HG02610 (cell line): ENCODE data around the gene GYG2.
"Not testable (repeated sequence)": the region's sequence is repeated elsewhere in the genome, so short reads cannot be mapped to it uniquely, and the experiment has no call there.

Source experiments
- ATAC-seq: cut with Tn5 transposase; IDR thresholded peaks from one replicate; pipeline ENCODE4 v1.9.1; 2021; ENCODE audit warnings: mild to moderate bottlenecking, moderate library complexity; ENCODE audit not compliant: unreplicated experiment

Gene GYG2

DNA sequence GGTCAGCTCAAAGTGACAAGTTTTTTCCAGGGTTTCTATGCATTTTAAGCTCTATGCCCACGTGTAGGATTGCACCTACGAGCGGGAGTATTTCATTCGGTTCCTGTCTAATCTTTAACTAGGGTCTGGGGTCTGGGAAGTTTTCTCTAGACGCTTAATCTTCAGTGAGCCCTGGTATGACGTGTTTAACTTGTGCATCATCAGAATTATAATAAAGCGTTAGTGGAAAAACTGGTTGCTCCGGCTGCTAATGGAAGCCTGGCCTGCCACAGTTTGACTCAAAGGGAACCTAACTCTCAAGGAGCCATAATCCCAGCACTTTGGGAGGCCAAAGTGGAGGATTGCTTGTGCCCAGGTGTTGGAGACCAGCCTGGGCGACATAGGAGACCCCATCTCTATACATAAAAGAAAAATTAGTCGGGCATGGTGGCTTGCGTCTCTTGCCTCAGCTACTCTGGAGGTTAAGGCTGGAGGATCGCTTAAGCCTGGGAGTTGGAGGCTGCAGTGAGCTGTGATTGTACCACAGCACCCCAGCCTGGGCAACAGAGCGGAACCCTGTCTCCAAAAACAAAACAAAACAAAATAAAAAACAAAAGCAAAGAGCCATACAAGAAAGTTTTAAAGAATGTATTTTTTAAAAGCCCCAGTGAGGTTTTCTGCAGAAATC is 70.2 kb downstream of the GYG2 start:
- no peak for ATAC-seq

DNA sequence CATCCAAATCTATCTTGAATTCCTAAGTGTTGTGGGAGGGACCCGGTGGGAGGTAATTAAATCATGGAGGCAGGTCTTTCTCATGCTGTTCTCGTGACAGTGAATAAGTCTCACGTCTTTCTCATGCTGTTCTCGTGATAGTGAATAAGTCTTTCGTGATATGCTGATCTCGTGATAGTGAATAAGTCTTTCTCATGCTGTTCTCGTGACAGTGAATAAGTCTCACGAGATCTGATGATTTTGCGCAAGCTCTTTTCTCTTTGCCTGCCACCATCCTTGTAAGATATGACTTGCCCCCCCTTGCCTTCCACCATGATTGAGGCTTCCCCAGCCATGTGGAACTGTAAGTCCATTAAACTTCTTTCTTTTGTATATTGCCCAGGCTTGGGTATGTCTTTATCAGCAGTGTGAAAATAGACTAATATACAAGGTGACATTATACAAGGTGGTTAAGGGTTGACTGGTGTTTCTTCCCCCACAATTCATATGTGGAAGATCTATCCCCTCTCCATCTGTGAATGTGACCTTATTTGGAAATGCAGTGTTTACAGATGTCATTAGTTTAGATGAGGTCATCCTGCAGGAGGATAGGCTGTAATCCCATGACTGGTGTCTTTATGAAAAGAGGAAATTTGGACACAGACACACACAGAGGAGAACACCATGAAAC is 72.8 kb downstream of the GYG2 start:
- ATAC-seq: no peak

DNA sequence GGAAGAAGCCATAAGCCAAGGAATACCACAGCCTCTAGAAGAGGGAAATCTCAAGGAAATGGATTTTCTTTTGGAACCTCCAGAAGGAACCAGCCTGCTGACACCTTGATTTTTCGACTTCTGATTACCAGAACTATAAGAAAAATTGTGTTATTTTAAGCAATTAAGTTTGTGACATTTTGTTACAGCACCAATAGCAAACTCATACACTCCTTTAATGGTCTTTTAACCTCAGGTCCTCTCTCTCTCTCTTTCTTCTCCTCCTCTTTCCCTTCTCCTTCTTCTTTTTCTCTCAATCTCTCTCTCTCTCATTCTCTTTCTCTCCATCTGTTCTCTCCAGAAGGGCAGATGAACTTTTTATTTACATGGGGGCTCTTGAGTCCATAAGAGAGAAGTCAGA is 74.1 kb downstream of the GYG2 start:
- no peak for ATAC-seq

DNA sequence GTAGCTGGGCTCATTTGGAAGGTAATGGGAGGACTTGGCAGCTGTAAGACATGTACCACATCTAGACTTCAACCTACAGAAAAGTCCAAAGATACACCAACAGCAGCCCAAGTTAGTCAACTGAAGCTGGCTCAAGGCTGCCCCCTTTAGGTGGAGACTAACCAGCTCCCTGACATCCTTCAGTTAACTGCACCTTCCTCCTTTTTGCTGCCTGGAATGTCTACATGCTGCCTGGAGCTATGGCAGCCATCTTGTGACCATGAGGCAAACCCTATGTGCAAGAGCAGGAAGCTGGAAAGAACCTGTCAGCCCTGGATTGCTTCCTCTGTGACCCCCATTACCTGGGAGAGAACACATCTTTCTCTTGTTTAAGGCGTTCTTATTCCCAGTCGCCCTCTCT is 74.6 kb downstream of the GYG2 start:
- ATAC-seq: no peak

DNA sequence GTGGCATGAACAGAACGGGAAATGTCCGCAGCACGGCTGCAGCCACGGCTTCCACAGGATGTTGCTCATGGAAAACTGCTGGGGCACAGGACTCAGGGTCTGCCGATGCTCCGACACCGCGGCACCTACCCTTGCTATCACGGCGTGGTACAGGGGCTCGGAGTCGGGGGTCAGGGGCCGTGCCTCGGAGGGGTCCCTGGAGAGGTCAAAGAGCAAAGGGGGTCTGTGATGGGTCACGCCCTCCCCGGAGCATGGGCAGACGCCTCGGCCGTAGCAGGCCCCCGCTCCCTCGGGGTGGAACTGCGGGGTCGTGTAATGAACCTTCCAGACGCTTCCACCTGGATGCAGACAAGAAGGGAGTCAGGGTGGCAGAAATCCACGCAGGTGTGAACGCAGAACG is 78.6 kb downstream of the GYG2 start:
- ATAC-seq: no peak

- ATAC-seq: no peak
These were observed 79.5 kb downstream of the GYG2 start for GRCh38 chrX:2908125-2908685.

DNA sequence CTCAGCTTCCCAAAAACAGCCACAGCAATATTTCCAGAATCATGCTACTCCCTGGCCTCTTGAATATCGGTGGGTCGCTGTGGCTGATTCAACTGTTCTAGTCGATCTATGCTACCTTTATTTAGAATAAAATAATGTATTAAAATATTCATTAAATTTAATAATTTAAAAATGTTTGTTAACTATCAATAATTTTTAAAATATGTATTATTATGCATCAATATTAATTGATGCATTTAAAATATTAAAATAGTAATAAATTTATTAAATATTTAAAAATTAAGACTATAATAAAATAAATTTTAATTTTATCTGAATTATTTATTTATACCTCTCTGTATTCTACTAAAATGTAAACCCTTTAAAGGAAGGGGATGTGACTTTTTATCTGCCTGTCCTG is 81.4 kb downstream of the GYG2 start:
- ATAC-seq: no peak

GRCh38 chrX:2913118-2913517 is 84.4 kb downstream of the GYG2 start:
- ATAC-seq: no peak

GRCh38 chrX:2917767-2918166 is 89.0 kb downstream of the GYG2 start:
- no peak for ATAC-seq

- ATAC-seq: no peak
These were observed 92.5 kb downstream of the GYG2 start for GRCh38 chrX:2921193-2921592.

GRCh38 chrX:2921750-2922149 is 93.0 kb downstream of the GYG2 start:
- ATAC-seq: no peak

DNA sequence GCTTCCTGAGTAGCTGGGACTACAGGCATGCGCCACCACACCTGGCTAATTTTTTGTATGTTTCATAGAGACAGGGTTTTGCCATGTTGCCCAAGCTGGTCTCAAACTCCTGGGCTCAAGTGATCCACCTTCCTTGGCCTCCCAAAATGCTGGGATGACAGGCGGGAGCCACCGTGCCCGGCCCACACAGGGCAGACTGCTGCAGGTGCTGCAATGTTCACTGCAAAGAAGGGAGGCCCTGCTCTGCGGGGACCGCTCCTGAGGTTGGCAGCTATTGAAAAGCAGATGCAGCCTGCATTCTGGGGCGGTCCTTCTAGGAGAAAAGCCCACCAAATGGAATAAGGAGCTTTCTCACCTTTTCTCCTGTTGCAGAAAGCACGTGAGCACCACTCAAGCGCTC is 95.4 kb downstream of the GYG2 start:
- ATAC-seq: no peak

GRCh38 chrX:2926255-2926654 is 97.5 kb downstream of the GYG2 start:
- not testable (repeated sequence) for ATAC-seq

- ATAC-seq: no peak
These were observed 98.0 kb downstream of the GYG2 start for GRCh38 chrX:2926664-2927275.

GRCh38 chrX:2928191-2928582 is 99.5 kb downstream of the GYG2 start:
- no peak for ATAC-seq

DNA sequence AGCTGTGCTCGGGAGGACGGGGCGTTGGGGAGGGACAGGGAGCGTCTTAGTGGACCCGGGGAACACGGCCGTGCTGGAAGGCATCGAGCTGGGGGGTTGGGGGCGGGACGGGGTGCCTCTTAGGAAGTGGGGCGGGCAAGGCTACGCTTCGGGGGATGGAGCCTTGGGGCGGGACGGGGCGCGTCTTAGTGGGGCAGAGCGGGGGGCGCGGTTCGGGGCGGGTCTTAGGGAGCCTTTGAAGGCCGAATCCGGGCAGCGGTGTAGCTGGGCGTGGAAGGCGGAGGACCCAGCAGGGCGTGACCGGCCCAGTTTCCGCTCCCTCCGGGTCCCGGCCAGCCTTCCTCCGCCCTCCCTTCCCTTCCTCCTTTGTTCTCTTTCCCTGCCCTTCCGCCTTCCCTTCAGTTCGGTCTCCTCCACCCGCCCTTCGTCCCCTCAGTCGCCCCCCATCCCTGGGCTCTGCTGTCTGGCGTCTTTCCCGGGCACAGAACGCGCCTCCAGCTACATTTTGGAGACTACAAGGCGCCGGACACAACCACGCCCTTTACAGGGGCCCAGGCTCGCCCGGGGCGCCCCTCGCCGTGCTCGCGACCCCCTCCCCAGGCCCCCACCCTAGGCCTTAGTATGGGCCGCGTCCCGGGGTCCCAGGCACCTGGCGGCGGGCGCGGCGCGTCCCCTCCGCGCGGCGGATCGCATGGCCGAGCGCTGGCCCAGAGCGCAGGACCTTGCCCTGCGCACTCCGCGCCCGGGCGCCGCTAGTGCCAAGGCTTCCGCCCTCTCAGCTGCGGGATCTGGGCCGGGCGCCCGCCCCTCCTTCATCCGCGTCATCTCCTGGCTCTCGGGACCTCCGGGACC is 100.1 kb downstream of the GYG2 start, which contains the start of gene ARSD:
ARSD (minus strand) TSS at position 757 of the 852 bp plus-strand sequence; CDS start at position 693, 64 bp downstream.
- ATAC-seq: peak; percentile 91

DNA sequence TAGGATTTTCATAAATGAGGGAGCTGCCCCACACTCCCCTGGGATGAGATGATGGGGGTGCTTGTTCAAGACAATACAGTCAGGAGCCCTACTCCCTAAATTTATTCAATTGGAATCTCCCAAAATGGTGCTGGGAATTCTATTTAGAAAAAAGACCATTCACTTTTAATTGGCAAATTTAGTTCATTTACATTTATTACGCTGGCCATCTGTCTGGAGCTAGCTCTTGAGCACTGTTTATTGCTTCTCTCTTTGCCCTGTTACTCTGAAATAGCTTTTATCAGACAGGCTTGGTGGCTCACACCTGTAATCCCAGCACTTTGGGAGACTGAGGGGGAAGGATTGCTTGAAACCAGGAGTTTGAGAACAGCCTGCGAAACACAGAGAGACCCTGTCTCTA is 102.4 kb downstream of the GYG2 start:
- ATAC-seq: no peak

GRCh38 chrX:2931612-2932011 is 102.9 kb downstream of the GYG2 start:
- no peak for ATAC-seq
